GM19397 (cell line): Measurements from ENCODE around the gene ZNF232.
A peak's percentile ranks its signal among the peaks of the same experiment; 100 is the strongest.
"Not testable (repeated sequence)": the region's sequence is repeated elsewhere in the genome, so short reads cannot be mapped to it uniquely, and the experiment has no call there.

Experiments
- ATAC-seq: cut with Tn5 transposase; IDR thresholded peaks from one replicate; pipeline ENCODE4 v1.9.1; 2021; ENCODE audit warnings: mild to moderate bottlenecking, moderate library complexity; ENCODE audit not compliant: unreplicated experiment

Gene ZNF232

DNA sequence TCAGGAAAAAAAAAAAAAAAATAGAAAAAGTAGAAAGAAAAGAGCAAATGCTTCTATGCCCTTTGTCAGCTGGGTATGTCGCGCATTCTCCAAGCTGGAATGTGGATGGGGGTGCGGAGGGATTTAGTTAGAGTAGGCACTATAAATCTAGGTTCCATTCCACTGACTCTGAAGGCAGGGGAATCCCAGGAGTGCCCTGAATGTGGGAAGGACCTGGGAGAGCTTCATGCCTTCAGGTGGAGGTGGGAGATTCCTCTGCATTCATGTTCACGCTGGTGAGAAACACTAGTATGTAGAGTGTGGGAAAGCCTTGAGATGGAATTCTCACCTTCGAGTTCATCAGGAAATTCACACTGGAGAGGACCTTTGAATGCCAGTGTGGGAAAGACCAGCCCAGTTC lies 12.4 kb downstream of the ZNF232 start:
- ATAC-seq, result no peak

DNA sequence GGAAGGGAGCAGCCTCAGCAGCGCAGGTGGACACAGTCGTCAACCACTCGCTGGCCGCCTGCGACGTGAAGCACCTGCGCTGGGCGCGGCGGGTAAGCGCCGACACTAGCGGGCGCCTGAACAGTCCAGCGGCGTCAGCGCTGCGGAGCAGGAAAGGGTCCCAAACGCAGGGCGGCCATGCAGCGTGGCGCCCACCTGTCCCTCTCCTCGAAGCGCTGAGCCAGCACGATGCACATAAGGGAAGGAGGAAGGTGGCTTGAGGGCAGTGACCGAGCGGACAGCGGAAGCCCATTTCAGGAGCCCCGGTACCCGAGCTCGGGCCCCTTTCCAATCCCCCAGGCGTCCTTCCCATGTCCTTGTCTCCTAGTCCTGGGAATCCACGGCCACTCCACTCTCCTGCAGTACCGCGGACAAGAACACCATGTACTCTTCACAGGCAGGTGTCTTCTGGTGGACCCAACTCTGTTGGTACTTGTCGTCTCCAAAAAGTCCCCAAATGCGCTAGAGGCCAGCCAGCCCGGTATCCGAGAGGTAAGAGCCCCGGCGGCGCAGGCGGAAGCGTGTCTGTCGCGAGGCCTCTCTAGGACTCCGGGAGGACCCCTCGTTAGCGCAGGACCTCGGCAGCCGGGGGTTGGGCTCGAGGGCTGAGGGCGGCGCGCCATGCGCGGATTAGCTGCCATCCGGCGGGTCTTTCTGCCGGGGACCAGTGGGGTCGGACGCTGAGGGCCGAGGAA lies 14.4 kb downstream of the ZNF232 start:
- no peak for ATAC-seq

DNA sequence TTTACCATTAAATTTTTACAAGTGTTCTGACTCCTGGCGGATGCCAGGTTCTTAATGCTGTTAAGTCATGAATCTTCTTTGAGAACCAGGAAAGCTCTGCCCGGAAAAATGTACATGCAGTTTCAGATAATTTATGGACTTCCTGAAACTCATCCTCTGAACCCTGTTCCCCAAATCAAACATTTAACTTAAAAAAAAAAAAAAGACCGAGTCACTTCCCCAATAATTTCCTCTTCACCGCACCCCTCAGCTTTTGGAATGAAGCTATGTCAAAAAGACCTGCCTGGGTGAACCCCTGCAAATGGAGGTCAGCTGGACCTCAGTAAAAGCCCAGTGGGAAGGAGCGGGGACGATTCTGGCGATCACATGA lies 15.0 kb downstream of the ZNF232 start:
- no peak for ATAC-seq

DNA sequence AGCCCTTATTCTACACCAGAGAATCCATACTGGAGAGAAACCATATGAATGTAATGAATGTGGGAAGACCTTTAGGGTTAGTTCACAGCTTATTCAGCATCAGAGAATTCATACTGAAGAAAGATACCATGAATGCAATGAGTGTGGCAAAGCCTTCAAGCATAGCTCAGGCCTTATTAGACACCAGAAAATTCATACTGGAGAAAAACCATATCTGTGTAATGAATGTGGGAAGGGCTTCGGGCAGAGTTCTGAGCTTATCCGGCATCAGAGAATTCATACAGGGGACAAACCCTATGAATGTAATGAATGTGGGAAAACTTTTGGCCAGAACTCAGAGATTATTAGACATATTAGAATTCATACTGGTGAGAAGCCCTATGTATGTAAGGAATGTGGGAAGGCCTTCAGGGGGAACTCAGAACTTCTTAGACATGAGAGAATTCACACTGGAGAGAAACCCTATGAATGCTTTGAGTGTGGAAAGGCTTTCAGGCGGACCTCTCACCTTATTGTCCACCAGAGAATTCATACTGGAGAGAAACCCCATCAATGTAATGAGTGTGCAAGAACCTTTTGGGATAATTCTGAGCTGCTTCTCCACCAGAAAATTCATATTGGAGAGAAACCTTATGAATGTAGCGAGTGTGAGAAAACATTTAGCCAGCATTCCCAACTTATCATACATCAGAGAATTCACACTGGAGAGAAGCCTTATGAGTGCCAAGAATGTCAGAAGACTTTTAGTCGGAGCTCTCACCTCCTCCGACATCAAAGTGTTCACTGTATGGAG lies 19.3 kb downstream of the ZNF232 start:
- no peak for ATAC-seq

DNA sequence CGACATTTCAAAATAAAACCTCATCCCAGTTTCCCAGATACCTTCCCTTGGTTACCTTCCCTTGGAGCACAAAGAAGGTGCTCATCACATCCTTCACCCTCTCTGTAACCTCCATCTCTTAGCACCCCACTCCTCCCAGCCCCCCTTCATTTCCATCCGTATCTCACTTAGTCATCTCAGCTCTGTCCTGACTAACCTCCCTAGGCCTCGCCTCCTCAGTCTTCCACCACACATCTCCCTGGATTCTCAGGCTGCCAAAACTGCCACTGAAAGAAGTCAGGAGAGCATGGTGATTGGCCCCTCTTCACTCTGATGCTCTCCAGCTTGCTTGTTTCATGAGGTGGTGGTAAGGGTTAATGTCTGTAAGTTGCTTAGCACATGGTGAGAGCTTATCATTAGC lies 31.1 kb downstream of the ZNF232 start:
- no peak for ATAC-seq

DNA sequence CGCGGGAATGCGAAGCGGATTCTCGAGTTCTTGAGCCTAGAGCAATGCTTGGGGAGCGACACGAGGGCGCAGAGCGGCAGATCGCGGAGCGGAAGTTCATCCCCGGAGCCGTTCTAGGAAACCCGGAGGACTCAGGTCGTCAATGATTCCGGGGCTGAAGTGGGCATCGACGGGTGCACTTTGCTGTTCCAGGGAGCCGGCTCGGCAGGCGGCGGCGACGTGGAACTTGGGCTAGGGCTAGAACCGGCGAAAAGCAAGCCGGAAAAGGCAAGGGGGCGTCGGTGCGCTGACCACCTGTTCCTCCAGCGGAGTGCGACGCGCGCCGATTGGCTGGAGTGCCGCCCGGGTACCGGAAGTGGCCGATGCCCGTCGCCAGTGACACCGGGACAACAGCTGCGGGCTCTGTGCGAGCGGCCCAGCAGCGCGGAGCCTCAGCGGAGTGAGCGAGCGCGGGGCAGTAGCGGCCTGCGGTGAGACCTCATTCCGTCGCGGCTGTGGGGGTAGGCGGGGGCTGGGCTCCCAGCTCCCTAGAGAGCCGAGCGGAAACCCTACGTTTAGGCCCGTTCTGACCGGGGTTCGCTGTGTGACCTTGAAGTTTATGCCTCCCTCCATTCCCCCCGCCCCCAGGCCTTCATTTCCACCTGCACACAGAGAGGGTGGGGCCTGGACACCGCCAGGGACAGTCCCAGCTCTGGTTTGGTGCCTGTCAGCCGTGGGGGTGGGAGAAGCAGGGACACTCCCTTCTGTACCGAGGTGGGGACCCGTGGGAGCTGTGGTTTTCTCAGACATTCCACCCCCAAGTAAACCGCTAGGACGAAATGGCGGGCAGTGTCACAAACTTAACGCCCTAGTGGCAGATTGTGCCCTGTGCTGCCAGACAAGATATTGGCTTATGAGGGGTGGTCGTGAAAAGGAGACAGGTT lies 33.3 kb downstream of the ZNF232 start, which contains the start of gene ZFP3:
Gene ZFP3, plus strand, starts transcription at position 362 of the 923 bp plus-strand sequence. CDS start 13,038 bp downstream, outside the sequence.
- peak; percentile 74 for ATAC-seq

DNA sequence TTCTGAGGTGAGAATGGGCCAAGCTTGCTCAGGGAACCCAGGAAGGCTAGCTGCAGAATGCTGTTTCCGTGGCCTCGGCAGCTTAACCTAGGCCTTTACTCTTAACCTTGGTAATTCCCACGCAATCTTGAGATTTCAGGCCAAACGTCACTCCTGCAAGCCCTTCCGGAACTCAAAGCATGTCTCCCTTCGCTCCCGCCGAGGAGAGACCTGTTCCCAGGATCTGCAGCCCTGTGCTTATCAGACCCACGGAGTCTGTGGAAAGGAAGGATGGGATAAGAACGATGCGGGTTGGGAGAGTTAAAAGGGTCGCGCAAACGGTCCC lies 33.9 kb downstream of the ZNF232 start:
- ATAC-seq, result no peak

DNA sequence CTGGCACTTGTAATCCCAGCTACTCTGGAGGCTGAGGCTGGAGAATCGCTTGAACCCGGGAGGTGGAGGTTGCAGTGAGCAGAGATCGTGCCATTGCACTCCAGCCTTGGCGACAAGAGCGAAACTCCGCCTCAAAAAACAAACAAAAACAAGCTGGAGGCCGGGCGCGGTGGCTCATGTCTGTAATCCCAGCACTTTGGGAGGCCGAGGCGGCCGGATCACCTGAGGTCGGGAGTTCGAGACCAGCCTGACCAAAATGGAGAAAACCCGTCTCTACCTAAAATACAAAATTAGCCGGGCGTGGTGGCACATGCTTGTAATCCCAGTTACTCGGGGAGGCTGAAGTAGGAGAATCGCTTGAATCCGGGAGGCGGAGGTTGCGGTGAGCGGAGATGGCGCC lies 34.4 kb downstream of the ZNF232 start:
- not testable (repeated sequence) for ATAC-seq

DNA sequence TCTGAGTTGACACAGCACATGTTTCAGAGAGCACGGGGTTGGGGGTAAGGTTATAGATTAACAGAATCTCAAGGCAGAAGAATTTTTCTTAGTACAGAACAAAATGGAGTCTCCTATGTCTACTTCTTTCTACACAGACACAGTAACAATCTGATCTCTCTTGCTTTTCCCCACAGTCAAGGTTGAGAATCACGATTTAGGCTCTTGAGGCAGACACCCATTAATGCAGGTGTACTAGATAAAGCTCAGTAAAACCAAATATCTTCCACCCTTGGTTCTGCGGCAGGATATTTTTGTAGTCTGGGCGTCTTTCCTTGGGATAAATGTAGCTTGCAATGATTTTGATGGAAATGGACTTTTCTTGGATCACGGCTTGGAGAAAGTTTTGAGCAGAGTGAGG lies 36.2 kb downstream of the ZNF232 start:
- ATAC-seq, result not testable (repeated sequence)

DNA sequence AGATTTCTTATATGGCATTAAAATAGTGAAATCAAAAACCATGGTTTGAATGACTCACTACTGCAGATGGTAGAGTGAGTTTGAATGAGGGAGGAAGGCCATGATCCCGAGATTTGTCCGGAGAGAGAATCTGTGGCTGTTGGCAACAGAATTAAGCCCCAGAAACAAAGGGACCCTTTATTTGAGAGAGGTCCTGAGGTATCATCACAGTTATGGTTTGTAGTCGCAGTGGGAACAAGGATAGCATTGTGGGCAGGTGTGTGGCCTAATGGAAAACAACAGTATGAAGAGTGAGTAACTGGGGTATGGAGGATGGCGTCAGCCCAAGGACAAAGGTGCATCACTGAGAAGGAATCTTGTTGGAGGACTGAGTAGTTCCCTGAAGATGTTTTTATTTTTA lies 42.0 kb downstream of the ZNF232 start:
- ATAC-seq, result no peak

DNA sequence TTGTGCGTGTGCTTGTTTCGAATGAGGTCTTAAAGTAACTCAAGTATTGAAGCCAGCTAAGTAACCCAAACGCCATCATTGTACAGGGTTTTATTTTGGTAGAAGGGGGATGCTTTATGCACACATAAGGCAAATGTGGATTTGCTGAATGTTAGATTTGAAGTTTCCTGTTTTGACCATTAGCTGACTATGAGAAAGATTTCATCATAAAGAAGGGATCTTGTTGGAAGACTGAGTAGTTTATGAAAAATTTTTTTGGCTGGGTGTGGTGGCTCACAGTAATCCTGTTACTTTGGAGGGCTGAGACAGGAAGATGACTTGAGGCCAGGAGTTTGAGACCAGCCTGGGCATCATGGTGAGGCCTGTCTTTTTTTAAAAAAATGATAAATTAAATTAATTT lies 43.4 kb downstream of the ZNF232 start:
- ATAC-seq, result no peak

DNA sequence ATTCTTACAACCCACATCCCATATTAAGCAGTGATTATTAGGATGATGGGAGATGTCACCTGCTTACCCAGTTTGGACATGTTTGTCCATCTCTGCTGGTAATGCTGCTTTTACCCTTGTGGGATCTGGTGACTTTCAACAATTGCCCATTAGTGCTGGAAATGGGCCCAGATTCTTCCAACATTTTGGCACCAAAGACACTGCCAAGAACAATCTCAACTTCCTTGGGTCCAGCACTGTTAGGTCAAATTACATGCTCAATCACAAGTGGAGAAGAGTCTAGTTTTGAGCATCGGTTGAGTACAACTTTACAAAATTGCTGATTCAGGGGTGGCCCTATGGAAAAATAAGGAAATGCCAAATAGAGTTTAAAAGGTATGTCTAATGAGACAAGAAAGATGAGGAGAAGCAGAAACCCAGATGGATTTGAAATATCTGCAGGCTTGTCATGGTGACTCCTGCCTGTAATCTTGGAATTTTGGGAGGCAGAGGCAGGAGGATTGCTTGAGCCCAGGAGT lies 46.4 kb downstream of the ZNF232 start:
- ATAC-seq, result no peak
